PFSK-1 (cell line): ENCODE measurements around the gene IL24.

ENCODE experiments used
- FOXP2 ChIP-seq: optimal IDR thresholded peaks from 2 replicates; pipeline ENCODE3; 2011; ENCODE audit warnings: borderline replicate concordance, control low read depth, inconsistent platforms; ENCODE audit not compliant: insufficient read depth; ENCODE audit errors: extremely low read length, extremely low read depth
- POLR2AphosphoS5 ChIP-seq: IDR thresholded peaks from 2 replicates; pipeline ENCODE4 v1.6.1; 2012; ENCODE audit warnings: low read depth, mild to moderate bottlenecking, control low read depth, low read length, moderate library complexity
- REST ChIP-seq, 2 experiments: IDR thresholded peaks; 2 replicates each; pipeline versions ENCODE4 v1.6.1 to v1.8.0; 2011 to 2012; ENCODE audit warnings: low read depth in 2 of 2, low read length in 2 of 2, control low read depth in 1 of 2, inconsistent platforms in 1 of 2, mild to moderate bottlenecking in 1 of 2, moderate library complexity in 1 of 2; ENCODE audit not compliant: insufficient read depth in 1 of 2
- SIN3A ChIP-seq: IDR thresholded peaks from 2 replicates; pipeline ENCODE4 v1.6.1; 2012; ENCODE audit warnings: mild to moderate bottlenecking, low read length, moderate library complexity, borderline replicate concordance; ENCODE audit not compliant: insufficient read depth
- TAF1 ChIP-seq: IDR thresholded peaks from 2 replicates; pipeline ENCODE4 v1.6.1; 2012; ENCODE audit warnings: low read length, control low read depth, borderline replicate concordance; ENCODE audit not compliant: insufficient read depth

The IL24 gene

GRCh38 chr1:206923009-206923960, 26.0 kb downstream of the IL24 start:
- no peak for TF ChIP-seq TAF1

DNA sequence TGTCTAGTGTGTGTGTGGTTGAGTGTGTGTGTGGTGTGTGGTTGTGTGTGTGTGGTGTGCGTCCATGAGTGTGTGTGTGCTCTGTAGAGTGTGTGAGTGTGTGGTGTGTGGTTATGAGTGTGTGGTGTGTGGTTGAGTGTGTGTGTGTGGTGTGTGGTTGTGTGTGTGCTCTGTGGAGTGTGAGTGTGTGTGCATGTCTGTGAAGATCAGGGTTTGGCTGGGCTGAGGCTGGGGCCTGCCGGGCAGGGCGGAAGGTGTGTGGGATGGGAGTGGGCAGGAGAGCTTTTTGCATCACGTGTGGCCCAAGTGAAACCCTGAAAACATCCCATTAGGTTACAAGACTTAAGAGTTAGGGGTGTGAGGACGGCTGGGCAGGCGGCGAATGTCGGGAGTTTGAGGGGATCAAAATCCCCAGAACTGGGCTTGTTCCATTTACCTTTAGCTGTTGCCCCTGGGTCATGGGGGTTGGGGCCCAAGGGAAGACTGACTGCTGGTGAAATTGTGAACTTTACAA, 27.4 kb downstream of the IL24 start:
- TF ChIP-seq FOXP2 (no peak), POLR2AphosphoS5 (no peak), TAF1 (no peak), REST (IDR thresholded peaks at IDR 0.05; ENCODE audit: insufficient read depth in 1 of 2, low read depth in 2 of 2, low read length in 2 of 2) (no peak), SIN3A (no peak)

GRCh38 chr1:206925106-206925736, 28.0 kb downstream of the IL24 start:
- TF ChIP-seq FOXP2: no peak
- TF ChIP-seq SIN3A: no peak
- no peak for TF ChIP-seq POLR2AphosphoS5
- no peak for TF ChIP-seq REST (IDR thresholded peaks at IDR 0.05; ENCODE audit: insufficient read depth in 1 of 2, low read depth in 2 of 2, low read length in 2 of 2)
- no peak for TF ChIP-seq TAF1

DNA sequence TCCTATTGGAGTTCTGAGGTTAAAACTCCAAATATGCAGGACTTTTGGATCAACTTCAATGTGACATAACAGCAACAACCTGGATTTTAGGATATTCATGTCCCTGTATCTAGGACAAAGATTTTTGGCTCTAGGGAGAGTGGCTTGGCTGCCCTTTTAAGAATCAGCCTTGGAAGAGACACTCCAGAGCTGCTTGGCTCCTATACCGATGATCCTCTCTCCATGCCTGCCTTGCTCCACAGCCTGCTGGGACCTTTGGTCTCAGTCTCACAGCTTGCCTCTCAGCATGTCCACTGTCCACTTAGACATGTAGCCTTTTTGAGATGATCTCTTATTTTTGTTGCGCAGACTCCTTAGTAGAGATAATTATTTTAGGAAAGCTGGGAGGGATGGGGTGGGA, 29.0 kb downstream of the IL24 start:
- TF ChIP-seq SIN3A: no peak
- no peak for TF ChIP-seq REST (IDR thresholded peaks at IDR 0.05; ENCODE audit: insufficient read depth in 1 of 2, low read depth in 2 of 2, low read length in 2 of 2)
- TF ChIP-seq POLR2AphosphoS5: no peak
- TF ChIP-seq TAF1: no peak
- no peak for TF ChIP-seq FOXP2

- TF ChIP-seq FOXP2: no peak
- TF ChIP-seq SIN3A: no peak
- no peak for TF ChIP-seq REST (IDR thresholded peaks at IDR 0.05; ENCODE audit: insufficient read depth in 1 of 2, low read depth in 2 of 2, low read length in 2 of 2)
- no peak for TF ChIP-seq TAF1
- no peak for TF ChIP-seq POLR2AphosphoS5
These were observed 32.3 kb downstream of the IL24 start for GRCh38 chr1:206929524-206929923.
